IPS DF 6.9 (cell line): ENCODE data around the gene DZIP3.
"Not testable (repeated sequence)": the region's sequence is repeated elsewhere in the genome, so short reads cannot be mapped to it uniquely, and the experiment has no call there.

Experiments
- DNase-seq: peaks from one replicate; pipeline ENCODE4 v3.0.0-alpha.2; 2013; ENCODE audit warnings: low read depth, low spot score
- H3K27ac ChIP-seq: one replicate; pipeline ENCODE4 v1.5.1; 2013; ENCODE audit warnings: low read length, control low read depth
- H3K27me3 ChIP-seq: 2 replicates; pipeline ENCODE4 v1.6.1; 2013; ENCODE audit warnings: mild to moderate bottlenecking, low read length; ENCODE audit not compliant: control insufficient read depth, insufficient read depth
- H3K36me3 ChIP-seq: 2 replicates; pipeline ENCODE4 v1.6.1; 2013; ENCODE audit warnings: low read length; ENCODE audit not compliant: control insufficient read depth, insufficient read depth
- H3K4me1 ChIP-seq: 2 replicates; pipeline ENCODE4 v1.6.1; 2013; ENCODE audit warnings: low read length; ENCODE audit not compliant: control insufficient read depth, insufficient read depth
- H3K4me3 ChIP-seq: 2 replicates; pipeline ENCODE4 v1.5.1; 2013; ENCODE audit warnings: mild to moderate bottlenecking, low read length
- H3K9me3 ChIP-seq: 2 replicates; pipeline ENCODE4 v1.6.1; 2013; ENCODE audit warnings: low read length, inconsistent platforms; ENCODE audit not compliant: control insufficient read depth, insufficient read depth
- WGBS: extraction: QIAGEN DNeasy Blood & Tissue Kit; methylation state at CpG from one replicate; pipeline ENCODE4 v1.1.7; 2013; ENCODE audit warnings: mixed read lengths, missing lambda C conversion rate; ENCODE audit not compliant: insufficient read length, insufficient coverage; 5-methylcytosine and 5-hydroxymethylcytosine counted together

The DZIP3 gene

GRCh38 chr3:108673988-108674661 is 84.6 kb downstream of the DZIP3 start:
- no peak overlapping the region for H3K4me3 ChIP-seq
- no peak overlapping the region for H3K27ac ChIP-seq
- no peaks in the 10 kb centered on the region for H3K4me1 ChIP-seq
- WGBS = no CpG with 5 or more reads among the region's 3 CpGs
- no peaks in the 10 kb centered on the region for H3K9me3 ChIP-seq
- H3K27me3 ChIP-seq = no peaks in the 10 kb centered on the region
- peaks cover 2% of the 10 kb centered on the region; the same call in 1 of the 2 replicates for H3K36me3 ChIP-seq
- DNase-seq = no peak

- peaks cover 2% of the 10 kb centered on the region; the same call in 1 of the 2 replicates for H3K36me3 ChIP-seq
- no peak for DNase-seq
- H3K4me1 ChIP-seq = no peaks in the 10 kb centered on the region
- H3K4me3 ChIP-seq = no peak overlapping the region
- H3K27ac ChIP-seq = no peak overlapping the region
- no peaks in the 10 kb centered on the region for H3K27me3 ChIP-seq
- H3K9me3 ChIP-seq = no peaks in the 10 kb centered on the region
- no CpG with 5 or more reads among the region's 1 CpG for WGBS
These were observed 88.3 kb downstream of the DZIP3 start for GRCh38 chr3:108677811-108678210.

DNA sequence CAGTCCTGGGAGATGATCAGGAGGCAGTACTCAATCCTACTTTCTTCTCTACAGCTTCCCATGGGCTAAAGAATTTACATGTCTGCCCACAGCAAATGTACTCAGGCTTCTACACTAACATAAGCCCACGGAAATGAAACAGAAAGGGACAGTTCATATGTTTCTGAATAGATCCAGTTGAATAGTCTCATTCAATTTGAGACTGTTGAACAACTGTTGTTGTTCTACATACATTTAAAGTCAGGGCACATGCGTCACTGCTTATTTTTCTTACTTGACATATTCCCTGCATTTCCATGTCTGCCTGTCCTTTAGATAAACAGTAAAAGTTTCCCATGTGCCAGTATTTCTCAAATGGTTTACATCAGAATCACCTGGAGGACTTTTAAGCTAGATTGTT is 102.8 kb downstream of the DZIP3 start:
- H3K27ac ChIP-seq, H3K27me3 ChIP-seq, H3K36me3 ChIP-seq, H3K4me3 ChIP-seq, H3K9me3 ChIP-seq, H3K4me1 ChIP-seq, DNase-seq: not testable (repeated sequence)
- no CpG with 5 or more reads among the region's 2 CpGs for WGBS

DNA sequence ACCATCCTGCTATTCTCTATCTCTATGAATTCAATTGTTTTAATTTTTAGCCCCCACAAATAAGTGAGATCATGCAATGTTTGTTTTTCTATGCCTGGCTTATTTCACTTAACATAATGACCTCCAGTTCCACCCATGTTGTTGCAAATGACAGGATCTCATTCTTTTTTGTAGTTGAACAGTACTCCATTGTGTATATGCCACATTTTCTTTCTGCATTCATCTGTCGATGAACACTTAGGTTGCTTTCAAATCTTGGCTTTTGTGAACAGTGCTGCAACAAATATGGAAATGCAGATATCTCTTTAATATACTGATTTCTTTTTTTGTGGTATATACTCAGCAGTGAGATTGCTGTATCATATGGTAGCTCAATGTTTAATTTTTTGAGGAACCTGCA is 108.9 kb downstream of the DZIP3 start:
- H3K27me3 ChIP-seq = no peaks in the 10 kb centered on the region
- no CpG with 5 or more reads among the region's 1 CpG for WGBS
- no peak overlapping the region for H3K4me3 ChIP-seq
- H3K9me3 ChIP-seq = no peaks in the 10 kb centered on the region
- no peaks in the 10 kb centered on the region for H3K4me1 ChIP-seq
- H3K36me3 ChIP-seq = no peaks in the 10 kb centered on the region
- no peak overlapping the region for H3K27ac ChIP-seq
- DNase-seq = no peak

- no peaks in the 10 kb centered on the region for H3K27me3 ChIP-seq
- H3K9me3 ChIP-seq = no peaks in the 10 kb centered on the region
- WGBS = no CpG with 5 or more reads among the region's 1 CpG
- H3K27ac ChIP-seq = no peak overlapping the region
- H3K36me3 ChIP-seq = no peaks in the 10 kb centered on the region
- no peak overlapping the region for H3K4me3 ChIP-seq
- no peaks in the 10 kb centered on the region for H3K4me1 ChIP-seq
- DNase-seq = no peak
These were observed 115.5 kb downstream of the DZIP3 start for GRCh38 chr3:108705045-108705444.

- WGBS = no CpG with 5 or more reads among the region's 5 CpGs
- no peaks in the 10 kb centered on the region for H3K9me3 ChIP-seq
- no peaks in the 10 kb centered on the region for H3K27me3 ChIP-seq
- H3K27ac ChIP-seq = no peak overlapping the region
- H3K4me1 ChIP-seq = no peaks in the 10 kb centered on the region
- DNase-seq = no peak
- H3K36me3 ChIP-seq = no peaks in the 10 kb centered on the region
- no peak overlapping the region for H3K4me3 ChIP-seq
These were observed 123.5 kb downstream of the DZIP3 start for GRCh38 chr3:108713009-108713516.

GRCh38 chr3:108713816-108714215 is 124.3 kb downstream of the DZIP3 start:
- H3K36me3 ChIP-seq = no peaks in the 10 kb centered on the region
- DNase-seq = no peak
- no CpG with 5 or more reads among the region's 3 CpGs for WGBS
- H3K4me1 ChIP-seq = no peaks in the 10 kb centered on the region
- H3K27me3 ChIP-seq = no peaks in the 10 kb centered on the region
- no peak overlapping the region for H3K4me3 ChIP-seq
- no peaks in the 10 kb centered on the region for H3K9me3 ChIP-seq
- H3K27ac ChIP-seq = no peak overlapping the region

GRCh38 chr3:108718454-108718853 is 128.9 kb downstream of the DZIP3 start:
- H3K9me3 ChIP-seq = no peaks in the 10 kb centered on the region
- no peak overlapping the region for H3K27ac ChIP-seq
- WGBS = no CpG with 5 or more reads among the region's 2 CpGs
- no peaks in the 10 kb centered on the region for H3K36me3 ChIP-seq
- no peak for DNase-seq
- H3K4me3 ChIP-seq = no peak overlapping the region
- H3K4me1 ChIP-seq = no peaks in the 10 kb centered on the region
- no peaks in the 10 kb centered on the region for H3K27me3 ChIP-seq

DNA sequence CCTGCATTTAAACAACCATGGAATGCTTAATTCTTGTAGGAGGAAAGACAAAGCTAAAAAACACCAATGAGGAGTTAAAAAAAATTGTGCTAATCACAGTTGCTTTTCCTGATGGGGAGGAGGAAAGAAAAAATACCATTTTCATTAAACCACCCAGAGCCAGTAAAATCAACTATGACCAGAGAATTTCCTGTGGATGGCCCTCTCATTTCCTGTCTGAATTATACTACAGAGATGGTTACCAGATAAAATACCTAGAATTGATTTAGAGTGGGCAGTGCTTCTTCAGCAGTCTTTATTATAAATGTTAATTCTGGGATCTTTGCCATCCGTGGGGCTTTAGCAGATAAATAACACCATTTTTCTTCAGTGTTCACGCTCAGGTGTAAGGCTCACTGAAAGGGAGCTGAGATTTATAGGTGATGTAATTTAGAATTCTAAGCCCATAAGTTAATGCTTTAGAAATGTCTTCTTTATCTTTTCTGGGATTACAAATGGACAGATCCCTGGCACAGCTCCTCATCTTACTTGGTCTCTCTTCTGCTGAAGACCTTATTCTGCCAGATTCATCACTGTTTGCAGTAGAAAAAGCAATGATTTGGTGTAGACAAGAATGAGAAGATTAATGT is 129.8 kb downstream of the DZIP3 start:
- Histone ChIP-seq H3K4me1 (no peaks in the 10 kb centered on the region), H3K27me3 (no peaks in the 10 kb centered on the region), H3K9me3 (no peaks in the 10 kb centered on the region), H3K4me3 (no peak overlapping the region), H3K36me3 (no peaks in the 10 kb centered on the region), H3K27ac (no peak overlapping the region)
- no peak for DNase-seq
- WGBS = no CpG with 5 or more reads among the region's 2 CpGs

- no peaks in the 10 kb centered on the region for H3K4me1 ChIP-seq
- DNase-seq = no peak
- H3K9me3 ChIP-seq = no peaks in the 10 kb centered on the region
- H3K27me3 ChIP-seq = no peaks in the 10 kb centered on the region
- WGBS = no CpG with 5 or more reads among the region's 1 CpG
- no peak overlapping the region for H3K4me3 ChIP-seq
- no peaks in the 10 kb centered on the region for H3K36me3 ChIP-seq
- no peak overlapping the region for H3K27ac ChIP-seq
These were observed 133.2 kb downstream of the DZIP3 start for GRCh38 chr3:108722724-108723123.

GRCh38 chr3:108724101-108724500 is 134.6 kb downstream of the DZIP3 start:
- no CpG with 5 or more reads among the region's 4 CpGs for WGBS
- H3K9me3 ChIP-seq = no peaks in the 10 kb centered on the region
- no peaks in the 10 kb centered on the region for H3K36me3 ChIP-seq
- H3K27ac ChIP-seq = no peak overlapping the region
- no peaks in the 10 kb centered on the region for H3K4me1 ChIP-seq
- no peak for DNase-seq
- H3K4me3 ChIP-seq = no peak overlapping the region
- H3K27me3 ChIP-seq = no peaks in the 10 kb centered on the region
